ENCODE measurements around the gene BLOC1S3.

Gene BLOC1S3

DNA sequence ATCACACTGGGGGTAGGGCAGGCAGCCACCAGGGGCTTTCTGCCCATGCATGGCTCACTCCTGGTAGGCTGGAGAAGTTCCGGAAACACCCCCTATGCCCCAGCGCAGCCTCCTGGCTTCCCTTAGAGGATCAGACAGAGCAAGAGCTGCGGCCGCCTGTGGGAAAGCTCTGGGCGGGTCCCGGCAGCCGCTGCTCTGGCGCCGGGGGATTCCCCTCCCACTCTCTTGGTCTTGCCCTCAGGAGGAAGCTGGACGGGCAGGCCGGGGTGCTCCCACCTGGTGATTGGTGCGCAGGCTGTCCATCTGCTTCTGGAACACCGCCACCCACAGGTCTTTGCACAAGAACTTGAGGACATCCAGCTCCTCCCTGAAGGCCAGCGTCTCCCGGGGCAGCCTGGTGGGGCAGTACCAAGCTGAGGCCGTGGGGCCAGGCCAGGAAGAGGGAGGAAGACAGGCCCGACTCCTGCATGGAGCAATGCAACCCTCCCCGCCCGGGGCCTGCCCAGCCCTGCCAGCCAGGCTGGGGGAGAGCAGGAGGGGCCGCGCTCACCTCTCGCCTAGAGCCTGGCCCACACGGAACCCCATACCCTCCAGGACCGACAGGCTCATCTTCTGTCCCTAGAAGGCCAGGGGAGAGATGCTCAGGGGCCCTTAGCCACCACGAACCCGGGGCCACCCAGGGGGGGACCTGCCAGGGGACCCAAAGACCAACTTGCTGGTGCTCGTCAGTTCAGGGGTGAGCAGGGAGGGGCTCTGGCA, 13.8 kb upstream of the BLOC1S3 start:
- TF ChIP-seq SIN3A (IDR thresholded peaks at IDR 0.05; ENCODE audit: borderline replicate concordance, insufficient read depth, low read length) (no peak), TAF1 (IDR thresholded peaks at IDR 0.05; ENCODE audit: borderline replicate concordance, insufficient read depth, low read length) (no peak), POLR2AphosphoS5 (IDR thresholded peaks at IDR 0.05; ENCODE audit: low read depth, low read length) (no peak), FOXP2 (optimal IDR thresholded peaks at IDR 0.05; ENCODE audit: borderline replicate concordance, extremely low read depth, extremely low read length, insufficient read depth) (no peak)

GRCh38 chr19:45166723-45167252, 11.8 kb upstream of the BLOC1S3 start:
- TF ChIP-seq, protein P1, sequence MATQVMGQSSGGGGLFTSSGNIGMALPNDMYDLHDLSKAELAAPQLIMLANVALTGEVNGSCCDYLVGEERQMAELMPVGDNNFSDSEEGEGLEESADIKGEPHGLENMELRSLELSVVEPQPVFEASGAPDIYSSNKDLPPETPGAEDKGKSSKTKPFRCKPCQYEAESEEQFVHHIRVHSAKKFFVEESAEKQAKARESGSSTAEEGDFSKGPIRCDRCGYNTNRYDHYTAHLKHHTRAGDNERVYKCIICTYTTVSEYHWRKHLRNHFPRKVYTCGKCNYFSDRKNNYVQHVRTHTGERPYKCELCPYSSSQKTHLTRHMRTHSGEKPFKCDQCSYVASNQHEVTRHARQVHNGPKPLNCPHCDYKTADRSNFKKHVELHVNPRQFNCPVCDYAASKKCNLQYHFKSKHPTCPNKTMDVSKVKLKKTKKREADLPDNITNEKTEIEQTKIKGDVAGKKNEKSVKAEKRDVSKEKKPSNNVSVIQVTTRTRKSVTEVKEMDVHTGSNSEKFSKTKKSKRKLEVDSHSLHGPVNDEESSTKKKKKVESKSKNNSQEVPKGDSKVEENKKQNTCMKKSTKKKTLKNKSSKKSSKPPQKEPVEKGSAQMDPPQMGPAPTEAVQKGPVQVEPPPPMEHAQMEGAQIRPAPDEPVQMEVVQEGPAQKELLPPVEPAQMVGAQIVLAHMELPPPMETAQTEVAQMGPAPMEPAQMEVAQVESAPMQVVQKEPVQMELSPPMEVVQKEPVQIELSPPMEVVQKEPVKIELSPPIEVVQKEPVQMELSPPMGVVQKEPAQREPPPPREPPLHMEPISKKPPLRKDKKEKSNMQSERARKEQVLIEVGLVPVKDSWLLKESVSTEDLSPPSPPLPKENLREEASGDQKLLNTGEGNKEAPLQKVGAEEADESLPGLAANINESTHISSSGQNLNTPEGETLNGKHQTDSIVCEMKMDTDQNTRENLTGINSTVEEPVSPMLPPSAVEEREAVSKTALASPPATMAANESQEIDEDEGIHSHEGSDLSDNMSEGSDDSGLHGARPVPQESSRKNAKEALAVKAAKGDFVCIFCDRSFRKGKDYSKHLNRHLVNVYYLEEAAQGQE (IDR thresholded peaks at IDR 0.05; ENCODE audit: insufficient read depth in 1 of 2, low read depth in 2 of 2, low read length in 2 of 2): no peak
- TF ChIP-seq FOXP2 (optimal IDR thresholded peaks at IDR 0.05; ENCODE audit: borderline replicate concordance, extremely low read depth, extremely low read length, insufficient read depth) (peak; percentile 48), SIN3A (IDR thresholded peaks at IDR 0.05; ENCODE audit: borderline replicate concordance, insufficient read depth, low read length) (no peak), POLR2AphosphoS5 (IDR thresholded peaks at IDR 0.05; ENCODE audit: low read depth, low read length) (no peak), TAF1 (IDR thresholded peaks at IDR 0.05; ENCODE audit: borderline replicate concordance, insufficient read depth, low read length) (no peak)

- TF ChIP-seq, protein P1 (IDR thresholded peaks at IDR 0.05; ENCODE audit: insufficient read depth in 1 of 2, low read depth in 2 of 2, low read length in 2 of 2): no peak
- TF ChIP-seq TAF1 (IDR thresholded peaks at IDR 0.05; ENCODE audit: borderline replicate concordance, insufficient read depth, low read length) (no peak), SIN3A (IDR thresholded peaks at IDR 0.05; ENCODE audit: borderline replicate concordance, insufficient read depth, low read length) (no peak), POLR2AphosphoS5 (IDR thresholded peaks at IDR 0.05; ENCODE audit: low read depth, low read length) (no peak), FOXP2 (optimal IDR thresholded peaks at IDR 0.05; ENCODE audit: borderline replicate concordance, extremely low read depth, extremely low read length, insufficient read depth) (no peak)
Observed at GRCh38 chr19:45168767-45169351, 9.7 kb upstream of the BLOC1S3 start.

- no peak for TF ChIP-seq TAF1 (IDR thresholded peaks at IDR 0.05; ENCODE audit: borderline replicate concordance, insufficient read depth, low read length)
- no peak for TF ChIP-seq FOXP2 (optimal IDR thresholded peaks at IDR 0.05; ENCODE audit: borderline replicate concordance, extremely low read depth, extremely low read length, insufficient read depth)
- TF ChIP-seq, protein P1 (IDR thresholded peaks at IDR 0.05; ENCODE audit: insufficient read depth in 1 of 2, low read depth in 2 of 2, low read length in 2 of 2): no peak
- no peak for TF ChIP-seq POLR2AphosphoS5 (IDR thresholded peaks at IDR 0.05; ENCODE audit: low read depth, low read length)
- TF ChIP-seq SIN3A (IDR thresholded peaks at IDR 0.05; ENCODE audit: borderline replicate concordance, insufficient read depth, low read length): no peak
Observed at GRCh38 chr19:45169602-45170001, 9.0 kb upstream of the BLOC1S3 start.

GRCh38 chr19:45170146-45171106, 8.2 kb upstream of the BLOC1S3 start:
- no peak for TF ChIP-seq TAF1 (IDR thresholded peaks at IDR 0.05; ENCODE audit: borderline replicate concordance, insufficient read depth, low read length)
- TF ChIP-seq FOXP2 (optimal IDR thresholded peaks at IDR 0.05; ENCODE audit: borderline replicate concordance, extremely low read depth, extremely low read length, insufficient read depth): peak; percentile 48
